ENCODE measurements around the gene DGCR8.

Gene DGCR8

DNA sequence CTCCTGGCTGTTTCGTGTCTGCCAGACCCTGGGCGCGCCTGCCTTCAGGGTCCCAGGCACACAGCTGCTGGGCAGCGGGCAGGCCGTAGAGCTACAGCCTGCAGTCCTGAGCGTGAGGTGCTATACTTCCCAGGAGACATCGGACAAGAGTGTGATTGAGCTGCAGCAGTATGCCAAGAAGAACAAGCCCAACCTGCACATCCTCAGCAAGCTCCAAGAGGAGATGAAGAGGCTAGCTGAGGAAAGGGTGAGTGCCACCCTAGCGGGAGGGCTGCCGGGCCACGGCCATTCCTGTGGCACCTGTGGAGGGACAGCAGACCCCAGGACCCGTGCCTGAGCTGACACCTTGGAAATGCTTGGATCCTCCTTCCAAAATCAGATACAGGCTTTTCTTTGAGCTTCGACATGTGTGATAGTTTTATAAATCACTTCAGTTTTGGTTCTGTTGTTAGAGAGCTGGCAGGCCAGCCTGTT is 28.8 kb downstream of the DGCR8 start:
- DNase-seq (ENCODE audit: low read depth) = no peak
- TF ChIP-seq, protein P1, sequence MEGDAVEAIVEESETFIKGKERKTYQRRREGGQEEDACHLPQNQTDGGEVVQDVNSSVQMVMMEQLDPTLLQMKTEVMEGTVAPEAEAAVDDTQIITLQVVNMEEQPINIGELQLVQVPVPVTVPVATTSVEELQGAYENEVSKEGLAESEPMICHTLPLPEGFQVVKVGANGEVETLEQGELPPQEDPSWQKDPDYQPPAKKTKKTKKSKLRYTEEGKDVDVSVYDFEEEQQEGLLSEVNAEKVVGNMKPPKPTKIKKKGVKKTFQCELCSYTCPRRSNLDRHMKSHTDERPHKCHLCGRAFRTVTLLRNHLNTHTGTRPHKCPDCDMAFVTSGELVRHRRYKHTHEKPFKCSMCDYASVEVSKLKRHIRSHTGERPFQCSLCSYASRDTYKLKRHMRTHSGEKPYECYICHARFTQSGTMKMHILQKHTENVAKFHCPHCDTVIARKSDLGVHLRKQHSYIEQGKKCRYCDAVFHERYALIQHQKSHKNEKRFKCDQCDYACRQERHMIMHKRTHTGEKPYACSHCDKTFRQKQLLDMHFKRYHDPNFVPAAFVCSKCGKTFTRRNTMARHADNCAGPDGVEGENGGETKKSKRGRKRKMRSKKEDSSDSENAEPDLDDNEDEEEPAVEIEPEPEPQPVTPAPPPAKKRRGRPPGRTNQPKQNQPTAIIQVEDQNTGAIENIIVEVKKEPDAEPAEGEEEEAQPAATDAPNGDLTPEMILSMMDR (IDR thresholded peaks at IDR 0.05; ENCODE audit: low read length, missing control alignments) = no peak
- H3K4me3 ChIP-seq (replicated peaks; ENCODE audit: low read depth, low read length) = no peak overlapping the region

DNA sequence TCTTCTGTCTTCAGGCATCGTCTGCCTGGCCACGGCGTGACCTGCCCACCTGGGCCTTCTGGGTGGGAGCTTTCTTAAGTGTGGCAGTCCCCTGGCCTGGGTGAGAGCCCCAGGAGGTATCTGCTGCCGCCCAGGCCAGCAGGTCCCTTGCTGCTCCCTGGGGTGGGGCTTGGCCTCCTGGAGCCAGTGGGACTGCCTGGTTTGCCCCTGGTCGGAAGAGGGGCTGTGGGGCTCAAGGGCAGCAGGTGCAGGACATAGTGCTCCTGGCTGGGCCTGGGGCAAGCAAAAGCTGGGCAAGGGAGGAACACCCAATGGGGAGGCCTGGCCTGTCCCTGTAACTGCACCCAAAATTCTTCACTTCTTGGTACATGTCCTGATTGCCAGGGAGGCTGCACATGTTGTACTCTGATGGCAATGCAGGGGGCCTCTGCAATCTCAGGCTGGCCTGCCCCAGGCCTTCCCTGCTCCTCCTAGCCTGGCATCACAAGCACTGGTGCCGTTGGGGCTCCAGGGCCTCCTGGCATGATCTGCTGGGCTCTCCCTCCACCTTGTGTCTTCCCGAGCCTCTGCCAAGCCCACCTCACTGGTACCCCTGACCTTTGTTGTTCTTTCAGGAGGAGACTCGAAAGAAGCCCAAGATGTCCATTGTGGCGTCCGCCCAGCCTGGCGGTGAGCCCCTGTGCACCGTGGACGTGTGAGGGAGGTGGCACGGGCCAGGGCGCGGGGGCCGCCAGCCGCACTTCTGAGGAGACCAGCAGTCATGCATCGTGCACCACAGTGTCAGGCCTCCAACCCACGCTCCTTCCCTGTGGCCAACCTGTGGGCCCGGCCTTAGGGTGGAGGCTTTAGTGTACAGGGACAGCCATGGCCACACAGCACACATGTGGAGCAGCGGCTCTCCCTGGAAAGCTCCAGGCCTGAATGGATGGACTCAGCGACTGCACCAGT is 29.6 kb downstream of the DGCR8 start:
- no peak for DNase-seq (ENCODE audit: low read depth)
- TF ChIP-seq, protein P1 (IDR thresholded peaks at IDR 0.05; ENCODE audit: low read length, missing control alignments) = no peak

DNA sequence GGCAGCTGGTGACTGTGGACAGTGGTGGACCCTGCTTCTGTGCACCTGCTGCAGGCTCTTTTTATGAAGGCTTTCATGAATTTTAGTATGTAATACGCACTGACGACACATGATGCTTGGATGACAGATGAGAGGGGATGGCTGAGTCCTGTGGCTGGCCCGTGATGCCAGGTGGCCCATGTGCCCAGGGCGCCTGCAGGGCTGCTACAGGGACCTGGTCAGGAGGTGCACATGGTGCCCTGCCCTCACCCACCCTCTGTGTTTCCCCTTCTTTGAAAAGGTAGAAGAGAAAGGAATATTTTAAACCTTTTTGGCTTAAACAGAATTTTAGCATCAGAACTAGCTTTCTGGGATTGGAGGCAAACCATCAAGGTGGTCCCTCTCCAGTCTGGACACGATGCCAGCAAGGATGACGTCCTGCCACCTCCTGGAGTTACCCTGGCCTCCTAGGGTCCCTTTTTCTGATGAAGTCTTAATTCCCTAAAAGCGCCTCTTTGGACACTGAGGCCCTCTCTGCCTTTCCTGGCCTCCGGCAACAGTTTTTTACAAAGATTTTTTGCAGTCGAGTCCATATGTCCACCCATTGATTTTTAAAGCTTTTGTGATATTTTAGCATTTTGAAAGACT is 30.4 kb downstream of the DGCR8 start:
- TF ChIP-seq, protein P1 (IDR thresholded peaks at IDR 0.05; ENCODE audit: low read length, missing control alignments) = no peak
- no peak for DNase-seq (ENCODE audit: low read depth)
- no peak overlapping the region for H3K4me3 ChIP-seq (replicated peaks; ENCODE audit: low read depth, low read length)

More for the DNA sequence above, 29.6 kb downstream of the DGCR8 start:
- H3K4me3 ChIP-seq (replicated peaks; ENCODE audit: low read depth, low read length) = no peak overlapping the region

DNA sequence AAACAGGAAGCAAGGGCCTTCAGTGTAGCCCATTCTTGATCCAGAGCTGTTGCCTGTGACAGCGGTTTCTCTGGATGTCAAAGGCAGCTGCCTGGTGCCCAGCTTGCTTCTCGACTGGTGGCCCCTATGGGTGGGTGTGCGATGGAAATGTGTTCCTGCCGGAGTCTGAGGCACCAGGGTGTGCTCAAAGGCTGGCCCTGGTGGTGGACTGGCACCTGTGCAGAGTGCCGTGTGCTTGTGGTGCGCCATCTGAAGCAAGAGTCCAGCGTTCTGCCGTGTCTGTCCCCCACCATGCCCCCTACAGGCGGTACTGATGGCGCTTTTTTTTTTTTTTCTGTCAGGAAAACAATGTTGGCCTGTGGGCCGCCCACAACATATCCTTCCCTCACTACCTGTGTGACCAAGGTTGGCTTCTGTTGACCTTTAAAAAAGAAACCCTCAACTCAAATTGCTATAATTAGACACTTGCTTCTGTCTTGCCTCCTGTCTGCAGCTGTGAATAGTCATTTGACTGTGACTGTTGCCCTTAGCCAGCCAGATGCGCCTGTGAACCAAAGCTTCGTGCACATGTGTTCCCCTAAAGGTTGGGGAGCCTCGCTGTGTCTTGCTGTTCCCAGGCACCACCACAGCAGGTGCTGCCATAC is 31.1 kb downstream of the DGCR8 start:
- TF ChIP-seq, protein P1 (IDR thresholded peaks at IDR 0.05; ENCODE audit: low read length, missing control alignments) = peak; percentile 41
- H3K4me3 ChIP-seq (replicated peaks; ENCODE audit: low read depth, low read length) = no peak overlapping the region
- DNase-seq (ENCODE audit: low read depth) = peak; percentile 29

DNA sequence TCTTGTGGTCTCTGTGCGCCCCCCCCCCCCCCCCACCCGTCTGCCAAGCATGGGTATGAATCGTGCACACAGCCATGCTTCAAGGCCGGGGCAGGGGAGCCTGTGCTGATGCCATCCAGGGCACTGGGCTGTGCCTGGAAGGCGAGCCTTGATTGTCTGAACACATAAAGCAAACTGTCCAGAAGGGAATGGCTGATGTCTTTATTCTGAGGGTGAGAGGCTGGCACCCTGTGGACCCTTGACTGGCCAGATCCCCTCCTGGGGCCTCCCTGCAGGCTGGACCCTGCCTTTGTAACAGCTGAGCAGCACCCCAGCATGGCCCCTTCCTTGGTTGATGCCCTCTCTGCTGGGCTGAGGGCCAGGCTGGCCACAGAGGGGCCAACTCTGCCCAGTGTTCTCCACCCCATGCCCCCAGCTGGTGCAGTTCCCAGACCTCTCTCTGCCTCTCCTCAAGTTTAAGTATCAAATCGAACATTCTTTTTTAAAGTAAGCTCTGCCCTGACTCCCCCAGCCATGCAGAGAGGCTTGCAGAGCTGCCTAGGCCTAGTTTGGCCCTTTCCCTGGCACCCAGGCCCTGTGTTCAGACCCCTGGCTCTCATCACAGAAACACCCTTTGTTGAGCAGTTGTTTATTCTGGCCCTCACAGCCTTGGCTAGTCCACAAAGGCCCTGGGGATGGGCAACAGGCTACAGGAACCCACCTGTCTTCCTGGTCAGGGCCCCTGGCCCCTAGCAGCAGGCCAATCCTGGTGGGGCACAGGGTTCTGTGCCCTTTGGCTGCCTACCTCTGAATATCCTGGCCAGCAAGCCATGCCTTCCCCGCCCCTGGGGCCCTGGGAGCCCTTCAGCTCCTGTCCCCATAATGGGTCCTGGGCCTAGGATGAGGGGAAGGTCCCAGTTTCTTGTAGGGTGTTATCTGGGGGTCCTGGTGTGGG is 31.9 kb downstream of the DGCR8 start:
- TF ChIP-seq, protein P1 (IDR thresholded peaks at IDR 0.05; ENCODE audit: low read length, missing control alignments) = no peak
- no peak for DNase-seq (ENCODE audit: low read depth)
- H3K4me3 ChIP-seq (replicated peaks; ENCODE audit: low read depth, low read length) = no peak overlapping the region
